Stimulated activated CD8-positive, alpha-beta memory T cell treated with anti-CD3 and anti-CD28 coated beads, Interleukin-4, amount 100 ng/mL, for 1 hour (primary cell): ENCODE results near the gene TAF1C.

Experiments
- DNase-seq, 2 donors: peaks; one replicate each; pipeline ENCODE4 v3.0.0-alpha.2; 2020; ENCODE audit warnings: low read depth in 2 of 2, low spot score in 1 of 2

TAF1C gene

DNA sequence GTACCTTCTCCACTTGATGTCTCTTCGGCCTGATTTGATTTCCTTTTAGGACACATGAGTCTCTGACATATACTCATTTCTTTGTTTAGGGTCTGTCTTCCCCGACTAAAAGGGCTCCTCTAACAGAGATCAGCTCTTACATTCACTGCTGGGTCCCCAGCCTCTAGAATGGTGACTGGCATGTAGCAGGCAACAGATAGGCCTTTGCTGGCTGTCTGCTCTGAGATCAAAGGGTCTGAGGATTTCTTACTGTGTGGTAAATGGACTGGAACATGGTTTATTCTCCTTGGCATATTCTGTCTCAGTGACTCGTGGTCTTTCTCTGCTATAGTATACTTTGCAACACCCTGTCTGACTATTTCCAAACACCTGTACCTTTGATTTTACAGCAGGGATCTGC is 25.1 kb downstream of the TAF1C start:
- DNase-seq: no peak

DNA sequence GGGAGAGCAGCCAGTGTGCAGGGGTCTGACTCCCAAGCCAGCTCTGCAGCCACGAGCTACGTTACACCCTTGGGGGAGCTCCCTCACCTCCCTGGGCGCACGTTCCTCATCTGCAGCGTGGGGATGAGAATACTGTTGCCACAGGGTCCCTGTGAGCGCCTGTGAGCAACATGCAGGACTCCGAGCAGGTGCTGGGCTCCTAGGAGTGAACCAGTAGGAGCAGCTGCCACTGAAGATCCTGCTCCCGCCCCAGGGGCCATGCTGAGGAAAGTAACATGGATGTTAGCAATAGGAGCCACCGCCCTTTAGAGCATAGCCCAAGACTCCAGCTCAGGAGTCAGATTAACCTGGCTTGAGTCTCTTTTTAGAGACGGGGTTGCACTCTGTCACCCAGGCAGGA is 25.8 kb downstream of the TAF1C start:
- DNase-seq: no peak

DNA sequence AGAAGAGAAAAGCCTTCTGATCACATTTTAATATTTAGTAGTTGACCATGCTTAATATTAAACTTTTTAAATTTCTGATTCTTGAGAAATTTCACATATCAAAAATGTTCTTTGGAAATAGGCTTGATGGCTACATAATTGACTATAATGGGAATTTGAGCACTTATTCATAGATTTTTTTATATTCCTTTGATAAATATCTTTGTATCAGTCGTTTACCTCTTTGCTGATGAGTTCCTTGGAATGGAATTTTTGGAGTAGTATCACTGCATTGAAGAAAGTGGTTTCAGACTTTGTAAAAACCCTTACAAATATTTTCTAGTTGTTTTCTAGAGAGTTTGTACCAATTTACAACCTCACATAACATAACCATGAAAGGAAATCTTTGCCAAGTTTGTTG is 27.1 kb downstream of the TAF1C start:
- no peak for DNase-seq

GRCh38 chr16:84159007-84159406 is 27.9 kb downstream of the TAF1C start:
- DNase-seq: no peak

DNA sequence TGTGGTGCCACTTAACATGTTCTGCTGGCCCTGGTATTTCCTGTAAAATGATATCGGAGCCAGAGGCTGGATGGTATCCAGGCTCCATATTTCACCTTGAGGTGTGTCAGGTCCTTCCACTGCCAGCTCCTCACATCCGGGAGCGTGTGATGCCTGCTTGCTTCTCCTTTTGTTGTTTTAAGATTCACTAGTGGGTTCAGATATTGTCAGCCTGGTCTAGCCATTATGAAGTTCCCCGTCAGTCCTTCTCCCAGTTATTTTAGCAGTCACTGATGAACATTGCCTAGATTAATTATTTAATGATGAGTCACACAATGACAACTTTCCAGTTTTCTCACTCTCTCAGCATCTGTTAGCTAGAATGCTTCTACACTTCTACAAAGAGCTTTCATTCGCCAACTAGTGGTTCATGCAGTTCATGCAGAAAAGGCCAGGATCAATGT is 30.5 kb downstream of the TAF1C start:
- DNase-seq: no peak

- no peak for DNase-seq
Measured at GRCh38 chr16:84155771-84156170, 31.1 kb downstream of the TAF1C start.

- no peak for DNase-seq
Measured at GRCh38 chr16:84155226-84155625, 31.6 kb downstream of the TAF1C start.

- DNase-seq: no peak
Measured at GRCh38 chr16:84153660-84154214, 33.1 kb downstream of the TAF1C start.

- no peak for DNase-seq
Measured at GRCh38 chr16:84150926-84151325, 35.9 kb downstream of the TAF1C start.

- peak; percentile 90 to 94 for DNase-seq
Measured at GRCh38 chr16:84144859-84145639, 41.8 kb downstream of the TAF1C start, which contains the start of the genes DNAAF1 and HSDL1. Gene DNAAF1, plus strand, starts transcription at chr16:84145308. Its CDS starts 133 bp downstream, at chr16:84145441. Gene HSDL1, minus strand, starts transcription at chr16:84145177. Its CDS starts 13,856 bp downstream, at chr16:84131321.

- DNase-seq: peak in 1 of 2 donors; percentile 11
Measured at GRCh38 chr16:84144209-84144858, 42.5 kb downstream of the TAF1C start.

DNA sequence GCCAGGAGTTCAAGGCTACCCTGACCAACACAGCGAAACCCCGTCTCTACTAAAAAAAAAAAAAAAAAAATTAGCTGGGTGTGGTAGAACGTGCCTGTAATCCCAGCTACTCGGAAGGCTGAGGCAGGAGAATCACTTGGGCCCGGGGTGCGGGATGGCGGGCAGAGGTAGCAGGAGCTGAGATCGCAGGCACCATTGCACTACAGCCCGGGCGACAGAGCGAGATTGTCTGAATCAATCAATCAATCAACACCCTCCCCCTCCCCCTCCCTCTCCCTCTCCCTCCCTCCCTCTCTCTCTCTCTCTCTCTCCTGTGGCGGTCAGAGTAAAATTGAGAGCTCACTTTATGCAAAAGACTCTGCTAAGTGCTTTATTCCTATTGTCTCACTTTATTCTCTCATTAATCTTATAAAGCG is 43.1 kb downstream of the TAF1C start:
- DNase-seq: no peak

- no peak for DNase-seq
Measured at GRCh38 chr16:84143081-84143480, 43.8 kb downstream of the TAF1C start.

DNA sequence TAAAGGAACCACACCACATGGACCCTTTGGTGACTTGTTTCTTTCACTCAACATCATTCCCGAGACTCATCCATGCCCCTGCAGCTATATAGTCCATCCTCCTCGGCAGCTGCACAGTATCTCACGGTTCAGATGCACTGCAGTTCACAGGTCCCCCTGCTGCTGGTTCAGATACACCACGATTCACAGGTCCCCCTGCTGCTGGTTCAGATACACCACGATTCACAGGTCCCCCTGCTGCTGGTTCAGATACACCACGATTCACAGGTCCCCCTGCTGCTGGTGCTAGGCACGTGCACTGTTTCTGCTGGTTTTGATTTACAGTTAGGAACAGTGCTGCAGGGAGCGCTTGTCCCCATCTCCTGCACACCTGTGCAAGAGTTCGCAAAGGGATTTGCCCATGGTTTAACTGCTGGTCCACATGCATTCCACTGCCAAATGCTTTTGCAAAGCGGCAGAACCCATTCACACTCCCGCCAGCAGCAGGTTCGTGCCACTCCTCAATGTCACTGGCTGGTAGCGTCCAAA is 45.6 kb downstream of the TAF1C start:
- no peak for DNase-seq

DNA sequence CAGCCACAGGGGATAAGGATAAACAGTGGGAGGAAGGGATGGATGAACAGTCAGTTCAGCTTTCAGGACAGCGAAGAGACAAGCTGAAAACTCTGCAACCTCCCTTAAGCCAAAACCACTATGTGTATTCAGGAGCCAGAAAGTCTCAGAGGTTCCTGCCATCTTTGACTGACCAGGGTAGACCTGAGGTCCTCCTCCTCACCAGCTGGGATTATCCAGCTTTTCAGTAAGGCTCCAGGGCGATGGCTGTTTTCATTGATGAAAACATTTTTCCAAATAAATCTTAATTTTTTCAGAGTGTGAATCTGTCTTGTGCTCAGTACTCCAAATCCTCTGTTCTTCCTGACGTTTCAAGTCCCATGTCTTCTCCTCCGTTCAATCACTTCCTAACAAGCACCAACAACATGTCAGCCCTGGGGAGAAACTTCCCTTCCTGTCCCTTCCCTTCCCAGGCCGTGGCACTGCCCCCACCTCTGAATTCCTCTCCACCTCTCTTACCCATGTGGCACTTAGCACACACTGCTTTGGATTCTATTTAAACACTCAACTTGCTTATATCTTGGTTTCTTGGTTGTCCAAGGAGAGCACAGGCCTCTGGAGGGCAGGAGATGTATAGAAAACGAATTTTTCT is 47.1 kb downstream of the TAF1C start:
- no peak for DNase-seq

GRCh38 chr16:84138824-84139627 is 47.8 kb downstream of the TAF1C start:
- no peak for DNase-seq

- DNase-seq: no peak
Measured at GRCh38 chr16:84138500-84138823, 48.4 kb downstream of the TAF1C start.

GRCh38 chr16:84137769-84138357 is 49.0 kb downstream of the TAF1C start:
- no peak for DNase-seq

DNA sequence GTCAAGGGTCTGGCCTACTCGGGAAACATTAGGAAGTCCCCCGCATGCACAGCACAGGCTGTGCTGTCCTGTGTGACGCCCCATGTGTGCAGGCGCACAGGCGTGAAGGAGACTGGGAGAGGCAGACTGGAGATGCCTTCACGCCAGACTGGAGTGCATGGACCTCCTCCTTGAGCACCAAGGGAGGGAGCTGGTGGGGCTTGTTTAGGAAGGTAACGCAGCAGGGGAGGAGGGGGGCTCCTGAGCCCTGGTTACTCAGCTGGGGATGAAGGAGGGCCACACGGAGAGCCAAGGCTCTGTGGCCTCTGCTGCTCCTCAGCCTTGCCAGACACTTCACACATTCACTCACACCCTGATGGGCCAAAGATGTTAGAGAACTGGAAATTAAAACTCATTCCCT is 49.6 kb downstream of the TAF1C start:
- no peak for DNase-seq
